ENCODE measurements around the gene NTM. TPM values are rescaled to one million over a fixed set of nuclear protein-coding genes. Genes with fewer than 3 reads are reported as not detected.

The NTM gene
- total and polyA plus RNA-seq, 2 donors from 2014 or later, result 0.92 to 10.3 TPM

- Histone ChIP-seq H3K27me3 (ENCODE audit: control insufficient read depth, insufficient read depth, low read length) (no peaks in the 10 kb centered on the region), H3K4me3 (ENCODE audit: low read length in 3 of 3) (no peak overlapping the region), H3K9ac (ENCODE audit: low read length in 3 of 3) (no peak overlapping the region), H3K9me3 (ENCODE audit: control insufficient read depth in 2 of 3, insufficient read depth in 1 of 3, low read length in 3 of 3) (no peaks in the 10 kb centered on the region), H3K36me3 (ENCODE audit: control insufficient read depth in 2 of 3, insufficient read depth in 3 of 3, low read length in 3 of 3) (no peaks in the 10 kb centered on the region), H3K27ac (ENCODE audit: low read depth in 2 of 2, low read length in 2 of 2) (no peak overlapping the region), H3K4me1 (ENCODE audit: control insufficient read depth in 2 of 3, insufficient read depth in 2 of 3, low read depth in 1 of 3, low read length in 3 of 3) (no peaks in the 10 kb centered on the region)
- intact Hi-C loops (cut with DNase I), result no loop called here
- DNase-seq (no peak), FAIRE-seq (no peak)
- no peak for TF ChIP-seq CTCF (IDR thresholded peaks at IDR 0.05; ENCODE audit: borderline replicate concordance, extremely low read depth, insufficient read depth)
These were observed 864.5 kb downstream of the NTM start for GRCh38 chr11:132234878-132235277.

- FAIRE-seq (no peak), DNase-seq (no peak)
- H3K36me3 ChIP-seq (ENCODE audit: control insufficient read depth in 2 of 3, insufficient read depth in 3 of 3, low read length in 3 of 3), result no peaks in the 10 kb centered on the region
- H3K9me3 ChIP-seq (ENCODE audit: control insufficient read depth in 2 of 3, insufficient read depth in 1 of 3, low read length in 3 of 3), result no peaks in the 10 kb centered on the region
- H3K27ac ChIP-seq (ENCODE audit: low read depth in 2 of 2, low read length in 2 of 2), result no peak overlapping the region
- intact Hi-C loops (cut with DNase I), result no loop called here
- no peak overlapping the region for H3K4me3 ChIP-seq (ENCODE audit: low read length in 3 of 3)
- H3K27me3 ChIP-seq (ENCODE audit: control insufficient read depth, insufficient read depth, low read length), result no peaks in the 10 kb centered on the region
- H3K9ac ChIP-seq (ENCODE audit: low read length in 3 of 3), result no peak overlapping the region
- H3K4me1 ChIP-seq (ENCODE audit: control insufficient read depth in 2 of 3, insufficient read depth in 2 of 3, low read depth in 1 of 3, low read length in 3 of 3), result no peaks in the 10 kb centered on the region
- TF ChIP-seq CTCF (IDR thresholded peaks at IDR 0.05; ENCODE audit: borderline replicate concordance, extremely low read depth, insufficient read depth), result no peak
These were observed 867.4 kb downstream of the NTM start for GRCh38 chr11:132237781-132238180.

GRCh38 chr11:132238331-132238866 is 868.0 kb downstream of the NTM start:
- no peak for TF ChIP-seq CTCF (IDR thresholded peaks at IDR 0.05; ENCODE audit: borderline replicate concordance, extremely low read depth, insufficient read depth)
- intact Hi-C loops (cut with DNase I), result no loop called here
- Histone ChIP-seq H3K9ac (ENCODE audit: low read length in 3 of 3) (no peak overlapping the region), H3K36me3 (ENCODE audit: control insufficient read depth in 2 of 3, insufficient read depth in 3 of 3, low read length in 3 of 3) (no peaks in the 10 kb centered on the region), H3K4me1 (ENCODE audit: control insufficient read depth in 2 of 3, insufficient read depth in 2 of 3, low read depth in 1 of 3, low read length in 3 of 3) (no peaks in the 10 kb centered on the region), H3K27ac (ENCODE audit: low read depth in 2 of 2, low read length in 2 of 2) (no peak overlapping the region), H3K4me3 (ENCODE audit: low read length in 3 of 3) (no peak overlapping the region), H3K27me3 (ENCODE audit: control insufficient read depth, insufficient read depth, low read length) (no peaks in the 10 kb centered on the region), H3K9me3 (ENCODE audit: control insufficient read depth in 2 of 3, insufficient read depth in 1 of 3, low read length in 3 of 3) (no peaks in the 10 kb centered on the region)
- FAIRE-seq (no peak), DNase-seq (no peak)

GRCh38 chr11:132240374-132240773 is 870.0 kb downstream of the NTM start:
- no peak for TF ChIP-seq CTCF (IDR thresholded peaks at IDR 0.05; ENCODE audit: borderline replicate concordance, extremely low read depth, insufficient read depth)
- Histone ChIP-seq H3K27me3 (ENCODE audit: control insufficient read depth, insufficient read depth, low read length) (no peaks in the 10 kb centered on the region), H3K9me3 (ENCODE audit: control insufficient read depth in 2 of 3, insufficient read depth in 1 of 3, low read length in 3 of 3) (no peaks in the 10 kb centered on the region), H3K4me3 (ENCODE audit: low read length in 3 of 3) (no peak overlapping the region), H3K27ac (ENCODE audit: low read depth in 2 of 2, low read length in 2 of 2) (no peak overlapping the region), H3K36me3 (ENCODE audit: control insufficient read depth in 2 of 3, insufficient read depth in 3 of 3, low read length in 3 of 3) (no peaks in the 10 kb centered on the region), H3K9ac (ENCODE audit: low read length in 3 of 3) (no peak overlapping the region), H3K4me1 (ENCODE audit: control insufficient read depth in 2 of 3, insufficient read depth in 2 of 3, low read depth in 1 of 3, low read length in 3 of 3) (no peaks in the 10 kb centered on the region)
- no peak for FAIRE-seq
- intact Hi-C loops (cut with DNase I), result no loop called here
- no peak for DNase-seq
